ENCODE data around the gene TIMMDC1.
"Not testable (repeated sequence)": the region's sequence is repeated elsewhere in the genome, so short reads cannot be mapped to it uniquely, and the experiment has no call there.

TIMMDC1 gene

GRCh38 chr3:119514637-119515036 is 16.3 kb downstream of the TIMMDC1 start:
- no peak for DNase-seq

- DNase-seq, result no peak
These were observed 18.8 kb downstream of the TIMMDC1 start for GRCh38 chr3:119517112-119517511.

- DNase-seq, result no peak
These were observed 19.7 kb downstream of the TIMMDC1 start for GRCh38 chr3:119518026-119518425.

GRCh38 chr3:119524931-119525662 is 26.8 kb downstream of the TIMMDC1 start:
- no peak for DNase-seq

- no peak for DNase-seq
These were observed 29.4 kb downstream of the TIMMDC1 start for GRCh38 chr3:119527714-119528113.

- DNase-seq, result no peak
These were observed 31.5 kb downstream of the TIMMDC1 start for GRCh38 chr3:119529883-119530282.

DNA sequence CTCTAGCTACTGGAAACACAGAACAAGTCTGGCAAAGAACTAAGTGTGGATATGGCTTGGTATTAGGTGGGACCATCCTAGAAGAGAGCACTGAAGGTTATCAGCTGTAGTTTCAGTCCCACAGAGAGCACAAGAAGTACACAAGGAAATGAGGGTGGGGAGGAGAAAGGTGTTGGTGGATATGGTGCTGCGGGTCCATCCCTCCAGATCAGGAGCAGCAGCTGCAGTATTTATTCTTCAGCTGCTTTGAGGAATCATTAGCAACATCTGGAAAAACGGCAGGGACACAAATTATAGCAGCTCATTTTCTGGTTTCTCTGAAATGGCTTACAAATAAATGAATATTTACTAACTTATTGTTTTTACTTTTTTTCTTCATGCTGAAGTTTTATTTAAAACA is 32.1 kb downstream of the TIMMDC1 start:
- no peak for DNase-seq

DNA sequence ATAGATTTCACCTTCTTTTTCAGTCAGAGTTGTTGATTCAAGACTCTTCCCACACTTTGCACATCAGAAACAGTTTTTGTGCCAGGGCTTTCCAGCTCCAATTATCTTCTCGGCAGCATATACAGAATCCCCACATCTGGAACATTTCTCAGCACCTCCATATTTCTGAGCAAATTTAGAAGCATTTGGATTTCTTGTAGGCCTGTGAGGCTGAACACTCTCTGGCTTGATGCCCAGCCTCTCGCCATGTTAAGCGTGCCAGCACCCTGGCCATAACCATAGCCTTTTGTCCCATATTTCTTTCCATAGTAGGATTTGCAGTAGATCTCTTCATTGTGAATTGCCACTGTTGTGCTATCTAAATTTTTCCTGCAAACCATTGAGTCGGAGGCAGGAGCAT is 32.8 kb downstream of the TIMMDC1 start:
- no peak for DNase-seq

- no peak for DNase-seq
These were observed 35.9 kb downstream of the TIMMDC1 start for GRCh38 chr3:119534296-119534695.

DNA sequence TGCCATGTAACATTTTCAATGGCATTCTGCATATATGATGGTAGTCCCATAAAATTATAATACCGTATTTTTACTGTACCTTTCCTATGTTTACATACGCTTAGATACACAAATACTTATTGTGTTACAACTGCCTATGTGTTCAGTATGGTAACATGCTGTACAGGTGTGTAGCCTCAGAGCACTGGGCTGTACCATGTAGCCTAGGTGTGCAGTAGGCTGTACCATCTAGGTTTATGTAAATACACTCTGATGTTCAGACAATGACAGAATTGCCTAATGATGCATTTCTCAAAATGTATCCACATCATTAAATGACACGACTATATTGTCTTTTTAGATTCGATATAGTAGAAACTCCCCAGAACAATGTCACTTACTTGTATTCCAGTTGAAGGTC is 38.4 kb downstream of the TIMMDC1 start:
- DNase-seq, result no peak

DNA sequence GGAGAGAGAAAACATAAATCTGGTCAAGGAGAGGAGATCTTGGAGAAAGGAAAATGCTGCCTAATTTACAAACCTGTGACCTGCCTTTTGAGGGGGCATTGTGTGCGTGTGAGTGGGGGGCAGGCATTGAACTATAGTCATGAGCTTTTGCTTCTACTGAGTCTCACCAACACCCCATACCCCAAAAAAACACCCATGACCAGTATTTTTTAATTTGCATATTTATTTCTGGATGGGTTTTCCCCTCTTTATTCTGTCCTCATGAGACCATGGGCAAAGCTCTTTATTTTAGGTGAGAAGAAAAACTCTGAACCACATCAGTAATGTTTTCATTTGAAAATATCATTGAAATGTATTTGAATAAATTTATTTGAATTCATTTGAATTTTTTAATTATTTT is 40.4 kb downstream of the TIMMDC1 start:
- no peak for DNase-seq

- DNase-seq, result no peak
These were observed 43.2 kb downstream of the TIMMDC1 start for GRCh38 chr3:119541547-119541946.

DNA sequence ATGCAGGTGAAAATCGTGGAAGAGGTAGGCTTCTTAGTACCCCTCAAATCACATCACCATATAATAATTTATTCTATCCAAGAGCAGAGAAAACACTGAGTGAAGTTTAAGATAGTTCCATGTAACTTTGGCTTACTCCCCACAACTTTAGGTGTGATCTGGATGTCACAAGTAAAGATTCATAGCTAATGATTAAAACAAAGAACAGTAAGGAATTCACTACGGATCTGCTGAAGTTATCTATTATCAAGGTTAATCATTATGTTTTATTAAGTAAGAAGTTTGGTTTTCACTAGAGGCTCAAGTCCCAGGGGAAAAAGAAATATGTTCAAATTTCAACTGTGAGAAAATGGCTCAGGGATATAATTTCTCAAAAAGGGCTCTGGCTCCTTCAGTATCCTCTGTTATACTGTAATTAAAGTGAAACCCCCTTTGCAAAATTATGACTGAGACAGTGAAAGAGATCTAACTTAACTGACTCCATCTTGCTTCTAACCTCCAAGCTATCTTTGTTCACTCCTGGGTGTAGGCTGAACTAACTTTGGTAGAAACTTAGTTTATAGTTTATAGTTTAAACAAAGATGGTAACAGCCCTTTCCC is 43.9 kb downstream of the TIMMDC1 start:
- no peak for DNase-seq

DNA sequence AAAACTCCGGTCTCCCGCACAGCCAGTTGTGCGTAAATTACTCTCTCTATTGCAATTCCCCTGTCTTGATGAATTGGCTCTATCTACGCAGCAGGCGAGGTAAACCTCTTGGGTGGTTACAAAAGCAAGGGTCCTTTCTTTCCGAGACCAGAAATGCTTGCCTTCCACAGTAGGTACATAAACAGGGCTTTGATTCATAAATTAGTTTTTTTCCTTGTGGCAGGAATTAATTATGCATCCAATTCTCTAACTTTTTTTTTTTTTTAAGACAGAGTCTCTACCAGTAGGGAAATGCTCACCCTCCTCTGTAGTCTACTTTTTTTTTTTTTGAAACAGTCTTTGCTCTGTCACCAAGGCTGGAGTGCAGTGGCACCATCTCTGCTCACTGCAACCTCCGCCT is 44.8 kb downstream of the TIMMDC1 start:
- DNase-seq, result no peak

- DNase-seq, result no peak
These were observed 48.9 kb downstream of the TIMMDC1 start for GRCh38 chr3:119547227-119547626.

GRCh38 chr3:119548341-119548740 is 50.0 kb downstream of the TIMMDC1 start:
- DNase-seq, result no peak

DNA sequence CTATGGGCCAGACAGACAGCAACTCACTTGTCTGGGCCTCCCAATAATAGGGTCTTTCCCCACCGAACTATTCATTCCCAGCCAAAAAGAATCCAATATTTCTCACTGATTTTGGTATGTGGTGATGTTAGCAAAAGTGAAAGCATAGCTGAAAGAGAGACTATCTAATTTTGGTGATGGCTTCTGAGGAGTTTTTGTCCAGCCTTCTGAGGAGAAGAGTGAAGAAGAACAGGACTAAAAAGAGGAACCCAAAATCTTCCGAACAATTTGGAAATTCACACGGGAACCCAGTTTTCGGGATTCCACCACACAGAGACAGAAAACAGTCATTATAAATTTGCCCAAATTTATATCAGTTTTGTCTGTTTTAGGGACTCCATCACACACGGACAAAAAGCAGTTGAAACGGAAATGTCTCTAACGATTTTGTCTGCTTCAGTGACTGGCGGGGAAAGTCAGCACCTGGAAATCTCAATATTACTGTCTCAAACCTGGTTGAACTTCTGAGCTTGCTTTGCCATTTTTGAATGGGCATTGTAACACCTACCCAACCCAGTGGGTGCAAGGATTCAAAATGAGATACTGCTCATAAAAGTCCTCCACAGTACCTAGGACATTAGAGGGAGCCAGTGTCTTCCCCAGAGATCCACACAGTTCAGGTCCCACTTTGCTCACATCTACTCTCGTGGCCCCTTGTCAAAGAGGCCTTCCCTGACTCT is 52.0 kb downstream of the TIMMDC1 start:
- no peak for DNase-seq

DNA sequence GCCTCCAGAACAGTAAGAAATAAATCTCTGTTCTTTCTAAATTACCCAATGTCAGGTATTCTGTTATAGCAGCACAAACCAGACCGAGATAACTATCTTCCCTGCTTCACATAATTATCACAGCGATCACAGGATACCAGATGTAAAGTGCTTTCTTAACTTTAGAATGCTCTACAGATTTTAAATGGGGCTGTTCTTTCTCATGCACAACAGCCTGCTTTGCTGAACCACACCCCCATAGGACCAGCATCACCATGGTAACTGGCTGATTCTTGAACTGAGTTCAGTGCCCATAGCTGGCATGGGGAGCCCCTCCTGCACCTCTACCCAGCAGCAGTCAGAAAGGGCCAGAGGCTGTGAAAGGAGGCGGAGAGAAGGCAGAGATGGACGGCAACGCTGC is 53.3 kb downstream of the TIMMDC1 start:
- DNase-seq, result no peak

GRCh38 chr3:119552928-119553327 is 54.6 kb downstream of the TIMMDC1 start:
- DNase-seq, result not testable (repeated sequence)

- DNase-seq, result no peak
These were observed 55.6 kb downstream of the TIMMDC1 start for GRCh38 chr3:119553823-119554415.

GRCh38 chr3:119555309-119555735 is 57.0 kb downstream of the TIMMDC1 start:
- no peak for DNase-seq

DNA sequence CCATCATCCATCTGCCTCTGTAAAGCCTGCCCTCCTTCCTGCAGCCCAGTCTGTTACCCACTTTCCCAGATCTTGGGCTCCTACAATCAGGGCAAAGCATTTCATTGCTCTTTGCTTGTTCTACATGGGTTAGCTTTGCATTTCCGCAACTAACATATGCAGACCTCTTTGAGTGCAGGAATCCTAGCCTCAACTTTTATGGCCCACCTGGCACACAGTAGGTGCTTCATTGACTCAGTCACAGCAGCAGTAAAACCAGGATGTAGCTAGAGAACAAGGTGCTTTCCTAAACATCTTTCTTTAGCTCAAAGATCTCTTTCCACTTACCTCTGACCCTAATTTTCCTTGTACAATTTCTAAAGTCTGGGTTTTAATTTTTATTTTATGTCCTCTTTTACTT is 57.6 kb downstream of the TIMMDC1 start:
- no peak for DNase-seq

DNA sequence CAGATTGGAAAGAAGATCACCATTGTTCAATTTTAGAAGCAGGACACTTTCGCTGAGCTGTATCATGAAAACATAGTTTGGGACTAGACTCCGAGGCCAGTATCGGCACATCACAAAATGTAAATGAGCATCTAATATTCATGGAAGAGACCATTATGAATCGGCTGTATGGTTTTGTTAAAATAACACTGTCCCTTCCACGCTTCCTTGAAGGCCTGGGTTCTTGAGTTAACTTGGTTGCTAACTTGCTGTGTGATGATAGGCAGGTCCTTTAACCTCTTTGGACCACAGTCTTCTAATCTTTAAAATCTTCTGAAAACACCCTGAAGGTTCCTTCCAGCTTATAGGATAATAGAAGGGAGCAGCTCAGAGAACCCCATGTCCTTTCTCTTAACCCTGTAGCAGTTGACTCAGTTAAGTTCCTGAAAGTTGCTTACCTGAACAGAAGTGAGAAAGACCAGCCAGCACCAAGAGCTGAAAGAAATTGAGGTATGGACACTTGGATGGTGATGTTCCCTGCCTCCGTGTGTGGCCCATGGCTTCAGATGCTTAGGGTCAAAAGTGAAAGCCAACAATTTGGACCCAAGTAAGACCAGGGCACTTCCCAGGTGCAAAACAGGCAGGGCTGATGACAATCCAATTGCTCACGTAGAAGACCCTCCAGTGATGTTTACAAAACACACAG is 59.0 kb downstream of the TIMMDC1 start:
- no peak for DNase-seq
